GM12878 (cell line): ENCODE measurements around the gene CEACAM4.

ENCODE experiments used
- POLR2A ChIP-seq: IDR thresholded peaks from 2 replicates; pipeline ENCODE4 v1.6.1; 2011; ENCODE audit warnings: low read depth, mild to moderate bottlenecking, low read length
- SRF ChIP-seq, 2 experiments: IDR thresholded peaks; 2 replicates each; pipeline ENCODE4 v1.6.1; 2011; ENCODE audit warnings: low read depth in 2 of 2, low read length in 2 of 2, mild to moderate bottlenecking in 1 of 2, moderate library complexity in 1 of 2
- TF ChIP-seq, protein P1 (sequence below): fragments of 450-650 bp; IDR thresholded peaks from 2 replicates; pipeline ENCODE4 v1.6.1; 2016; ENCODE audit warnings: mild to moderate bottlenecking

DNA sequence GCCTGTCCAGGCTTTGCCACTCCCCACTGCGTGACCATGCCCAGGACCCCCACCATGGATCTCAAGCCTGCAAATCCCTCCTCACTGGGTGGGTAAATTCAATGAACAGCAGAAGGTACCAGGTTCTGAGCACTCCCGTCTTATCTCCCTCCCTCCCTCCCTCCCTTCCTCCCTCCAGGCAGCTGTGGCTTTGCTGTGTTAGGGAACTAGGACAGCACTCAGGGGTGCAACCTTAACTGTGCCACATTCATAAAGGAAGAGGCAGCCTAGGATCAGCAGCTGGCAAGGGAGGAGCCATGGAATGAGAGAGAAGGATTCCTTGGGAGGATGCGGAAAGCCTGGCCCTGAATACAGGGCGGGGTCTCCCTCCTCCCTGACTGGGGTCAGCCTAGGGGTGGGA lies 5.6 kb downstream of the CEACAM4 start:
- TF ChIP-seq POLR2A, result no peak
- TF ChIP-seq, protein P1, sequence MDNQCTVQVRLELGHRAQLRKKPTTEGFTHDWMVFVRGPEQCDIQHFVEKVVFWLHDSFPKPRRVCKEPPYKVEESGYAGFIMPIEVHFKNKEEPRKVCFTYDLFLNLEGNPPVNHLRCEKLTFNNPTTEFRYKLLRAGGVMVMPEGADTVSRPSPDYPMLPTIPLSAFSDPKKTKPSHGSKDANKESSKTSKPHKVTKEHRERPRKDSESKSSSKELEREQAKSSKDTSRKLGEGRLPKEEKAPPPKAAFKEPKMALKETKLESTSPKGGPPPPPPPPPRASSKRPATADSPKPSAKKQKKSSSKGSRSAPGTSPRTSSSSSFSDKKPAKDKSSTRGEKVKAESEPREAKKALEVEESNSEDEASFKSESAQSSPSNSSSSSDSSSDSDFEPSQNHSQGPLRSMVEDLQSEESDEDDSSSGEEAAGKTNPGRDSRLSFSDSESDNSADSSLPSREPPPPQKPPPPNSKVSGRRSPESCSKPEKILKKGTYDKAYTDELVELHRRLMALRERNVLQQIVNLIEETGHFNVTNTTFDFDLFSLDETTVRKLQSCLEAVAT, result no peak
- TF ChIP-seq SRF (IDR thresholded peaks at IDR 0.05; ENCODE audit: low read depth in 2 of 2, low read length in 2 of 2), result no peak
